Stomach (tissue), 9 donors: ENCODE results near the gene ARL15. TPM values are rescaled to one million over a fixed set of nuclear protein-coding genes. Genes with fewer than 3 reads are reported as not detected.
A peak's percentile ranks its signal among the peaks of the same experiment; 100 is the strongest.

Experiments used
- DNase-seq, 2 donors: peaks; one replicate each; pipeline versions ENCODE4 v3.0.0 to v3.0.0-alpha.2; 2013 to 2019
- H3K27ac ChIP-seq, 5 donors: fragments of 200-600 bp in 4 of 5; sonication (generic) in 4 of 5; one replicate each; pipeline ENCODE4 v1.5.1; 2013 to 2019; ENCODE audit warnings: mild to moderate bottlenecking in 1 of 5, moderate library complexity in 1 of 5
- H3K27me3 ChIP-seq, 3 donors: fragments of 200-600 bp; sonication (generic); one replicate each; pipeline ENCODE4 v1.5.1; 2017 to 2019; ENCODE audit warnings: mixed run types in 1 of 3
- H3K36me3 ChIP-seq, 4 donors: fragments of 200-600 bp; sonication (generic); 1 replicate in 3 of 4; 2 replicates in 1 of 4; pipeline ENCODE4 v1.5.1; 2016 to 2019
- H3K4me1 ChIP-seq, 4 donors: fragments of 200-600 bp; sonication (generic); one replicate each; pipeline ENCODE4 v1.5.1; 2016 to 2019
- H3K4me3 ChIP-seq, 4 donors: fragments of 200-600 bp; sonication (generic) in 3 of 4; one replicate each; pipeline ENCODE4 v1.5.1; 2016 to 2019; ENCODE audit warnings: mild to moderate bottlenecking in 1 of 4
- H3K9me3 ChIP-seq, 4 donors: fragments of 200-600 bp; sonication (generic); one replicate each; pipeline ENCODE4 v1.5.1; 2016 to 2019
- EP300 ChIP-seq: sonication (generic); formaldehyde crosslinking; IDR thresholded peaks from one replicate; pipeline ENCODE4 v1.6.1; 2017; ENCODE audit warnings: antibody characterized with exemption
- POLR2A ChIP-seq, 4 donors: fragments of 450-650 bp; IDR thresholded peaks; one replicate each; pipeline ENCODE4 v1.6.1; 2016; ENCODE audit warnings: antibody characterized with exemption in 4 of 4, control low read depth in 2 of 4, mild to moderate bottlenecking in 1 of 4, moderate library complexity in 1 of 4
- POLR2AphosphoS5 ChIP-seq, 3 donors: sonication (generic); formaldehyde crosslinking; IDR thresholded peaks; one replicate each; pipeline ENCODE4 v1.6.1; 2016; ENCODE audit warnings: antibody characterized with exemption in 3 of 3
- WGBS, 5 donors: extraction: QIAGEN DNeasy Blood & Tissue Kit in 3 of 5; methylation state at CpG; one replicate each; pipeline versions ENCODE4 v1.1.5 to v1.1.7; 2013 to 2018; 5-methylcytosine and 5-hydroxymethylcytosine counted together
- intact Hi-C: fragments of 100-400 bp; cut with DNase I; formaldehyde crosslinking; loops from one replicate; pipeline ENCODE4 v1.15.1; 2023; ENCODE audit warnings: low total_unique reads
- polyA plus RNA-seq, 3 donors: library from polyadenylated mRNA; stranded (reverse); fragments of 200-250 nt; gene quantifications; one replicate each; pipeline ENCODE4 v1.2.3, GENCODE V29; 2013
- total RNA-seq, 5 donors: library from RNA; depleted of rRNA; stranded (reverse); fragments of >200 nt; gene quantifications; one replicate each; pipeline versions ENCODE4 v1.1.0 to v1.2.3, GENCODE V29; 2014 to 2016
- TF ChIP-seq, protein P1 (sequence below), 7 experiments: fragments of 450-650 bp in 4 of 7; fragments of 200-600 bp in 3 of 7; sonication (generic) in 3 of 7; IDR thresholded peaks; one replicate each; pipeline ENCODE4 v1.5.1; 2016 to 2019; ENCODE audit warnings: antibody characterized with exemption in 7 of 7, control low read depth in 2 of 7, mild to moderate bottlenecking in 1 of 7
- donor health status: healthy with polysubstance abuse.
- donor health status: Bipolar disorder and iron deficiency.
- donor health status: healthy.

Gene ARL15
- total and polyA plus RNA-seq, 8 donors: 1.7 to 72.7 (median 12.6) TPM

DNA sequence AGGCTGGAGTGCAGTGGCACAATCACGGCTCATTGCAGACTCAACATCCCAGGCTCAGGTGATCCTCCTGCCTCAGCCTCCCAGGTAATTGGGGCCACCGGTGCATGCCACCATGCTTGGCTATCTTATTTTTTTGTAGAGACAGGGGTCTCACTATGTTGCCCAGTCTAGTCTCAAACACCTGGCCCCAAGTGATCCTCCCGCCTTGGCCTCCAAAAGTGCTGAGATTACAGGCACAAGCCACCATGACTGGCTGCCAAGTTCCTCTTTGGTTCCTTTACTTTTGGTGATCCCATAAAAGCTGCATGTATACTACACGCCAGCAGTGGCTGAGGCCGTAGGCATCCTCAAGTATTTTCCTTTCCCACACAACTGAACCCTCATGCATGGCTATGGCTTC is 11.4 kb downstream of the ARL15 start:
- no peaks in the 10 kb centered on the region for H3K27me3 ChIP-seq
- TF ChIP-seq, protein P1, sequence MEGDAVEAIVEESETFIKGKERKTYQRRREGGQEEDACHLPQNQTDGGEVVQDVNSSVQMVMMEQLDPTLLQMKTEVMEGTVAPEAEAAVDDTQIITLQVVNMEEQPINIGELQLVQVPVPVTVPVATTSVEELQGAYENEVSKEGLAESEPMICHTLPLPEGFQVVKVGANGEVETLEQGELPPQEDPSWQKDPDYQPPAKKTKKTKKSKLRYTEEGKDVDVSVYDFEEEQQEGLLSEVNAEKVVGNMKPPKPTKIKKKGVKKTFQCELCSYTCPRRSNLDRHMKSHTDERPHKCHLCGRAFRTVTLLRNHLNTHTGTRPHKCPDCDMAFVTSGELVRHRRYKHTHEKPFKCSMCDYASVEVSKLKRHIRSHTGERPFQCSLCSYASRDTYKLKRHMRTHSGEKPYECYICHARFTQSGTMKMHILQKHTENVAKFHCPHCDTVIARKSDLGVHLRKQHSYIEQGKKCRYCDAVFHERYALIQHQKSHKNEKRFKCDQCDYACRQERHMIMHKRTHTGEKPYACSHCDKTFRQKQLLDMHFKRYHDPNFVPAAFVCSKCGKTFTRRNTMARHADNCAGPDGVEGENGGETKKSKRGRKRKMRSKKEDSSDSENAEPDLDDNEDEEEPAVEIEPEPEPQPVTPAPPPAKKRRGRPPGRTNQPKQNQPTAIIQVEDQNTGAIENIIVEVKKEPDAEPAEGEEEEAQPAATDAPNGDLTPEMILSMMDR (IDR thresholded peaks at IDR 0.05): no peak
- TF ChIP-seq POLR2AphosphoS5 (IDR thresholded peaks at IDR 0.05) (no peak), EP300 (no peak), POLR2A (IDR thresholded peaks at IDR 0.05) (no peak)
- H3K27ac ChIP-seq: no peak overlapping the region
- intact Hi-C loops: no loop called here
- H3K9me3 ChIP-seq: no peaks in the 10 kb centered on the region
- 96 to 100% (median 97%) methylated on average over 5 of the region's 5 CpGs for WGBS, 5 donors
- no peaks in the 10 kb centered on the region for H3K36me3 ChIP-seq
- no peak for DNase-seq
- H3K4me1 ChIP-seq: peaks cover 8 to 42% (median 28%) of the 10 kb centered on the region in 4 donors
- no peak overlapping the region for H3K4me3 ChIP-seq

DNA sequence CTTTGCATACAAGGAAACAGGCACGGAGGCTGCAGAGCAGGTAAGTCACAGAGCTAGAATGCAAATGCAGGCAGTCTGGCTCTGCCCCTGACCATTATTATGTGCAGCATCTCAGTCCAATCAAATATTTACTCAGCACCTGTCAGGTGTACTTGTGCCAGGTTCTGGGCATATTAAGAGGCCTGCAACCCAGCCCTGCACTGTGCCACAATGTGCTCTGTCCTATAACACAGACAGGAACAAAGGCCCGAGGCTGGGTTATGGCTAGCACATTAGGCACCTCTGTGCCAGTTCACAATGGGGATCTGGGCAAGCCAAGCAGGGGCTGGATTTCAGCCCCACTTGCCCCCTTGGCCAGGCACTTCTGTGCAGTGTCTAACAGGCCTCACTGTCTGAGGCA is 14.0 kb downstream of the ARL15 start:
- Histone ChIP-seq H3K36me3 (no peaks in the 10 kb centered on the region), H3K9me3 (no peaks in the 10 kb centered on the region), H3K4me1 (peaks cover 8 to 30% (median 21%) of the 10 kb centered on the region in 4 donors), H3K27ac (peak overlapping the region in 2 of 5 donors; percentile 5 to 20), H3K4me3 (no peak overlapping the region), H3K27me3 (no peaks in the 10 kb centered on the region)
- 24 to 60% (median 43%) methylated on average over 2 of the region's 2 CpGs for WGBS, 5 donors
- peak in 1 of 2 donors; percentile 62 for DNase-seq
- TF ChIP-seq, protein P1 (IDR thresholded peaks at IDR 0.05): no peak
- TF ChIP-seq POLR2AphosphoS5 (IDR thresholded peaks at IDR 0.05) (no peak), EP300 (no peak), POLR2A (IDR thresholded peaks at IDR 0.05) (no peak)
- intact Hi-C loops: no loop called here

DNA sequence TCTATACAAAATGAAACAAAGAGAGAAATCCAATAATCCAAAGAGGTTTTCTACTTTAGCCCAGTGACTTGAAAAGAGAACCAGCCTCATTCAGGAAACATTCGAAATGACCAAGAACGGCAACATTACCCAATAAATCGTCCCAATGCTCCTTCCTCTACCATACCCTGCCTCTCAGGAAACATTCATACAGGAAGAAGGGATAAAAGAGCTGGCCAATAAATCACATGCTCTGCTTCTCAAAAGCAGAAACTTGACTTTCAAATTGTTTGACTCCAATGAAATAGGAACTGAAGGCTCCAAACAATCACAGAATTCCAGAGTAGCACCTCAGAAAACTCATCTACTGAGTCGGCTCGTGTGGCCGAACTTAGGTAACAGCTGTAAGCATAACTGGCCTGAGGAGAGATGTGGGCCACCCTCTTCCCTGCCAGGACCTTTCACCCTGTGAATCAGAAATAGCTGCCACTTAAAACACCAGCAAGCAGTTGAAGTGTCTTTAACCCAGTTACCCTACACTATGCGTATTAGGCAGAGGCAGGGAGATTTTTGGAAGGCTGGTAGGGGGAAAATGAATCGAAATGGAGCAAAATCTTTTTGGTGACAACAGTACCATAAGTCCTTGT is 14.6 kb downstream of the ARL15 start:
- DNase-seq: no peak
- H3K27me3 ChIP-seq: no peaks in the 10 kb centered on the region
- no peak overlapping the region for H3K4me3 ChIP-seq
- no peaks in the 10 kb centered on the region for H3K9me3 ChIP-seq
- WGBS, 5 donors: 59 to 79% (median 67%) methylated on average over 8 of the region's 8 CpGs
- TF ChIP-seq, protein P1 (IDR thresholded peaks at IDR 0.05): no peak
- TF ChIP-seq EP300: no peak
- no peak for TF ChIP-seq POLR2A (IDR thresholded peaks at IDR 0.05)
- no peak for TF ChIP-seq POLR2AphosphoS5 (IDR thresholded peaks at IDR 0.05)
- peaks cover 8 to 30% (median 21%) of the 10 kb centered on the region in 4 donors for H3K4me1 ChIP-seq
- H3K36me3 ChIP-seq: no peaks in the 10 kb centered on the region
- intact Hi-C loops: no loop called here
- peak overlapping the region in 2 of 5 donors; percentile 20 to 48 for H3K27ac ChIP-seq

DNA sequence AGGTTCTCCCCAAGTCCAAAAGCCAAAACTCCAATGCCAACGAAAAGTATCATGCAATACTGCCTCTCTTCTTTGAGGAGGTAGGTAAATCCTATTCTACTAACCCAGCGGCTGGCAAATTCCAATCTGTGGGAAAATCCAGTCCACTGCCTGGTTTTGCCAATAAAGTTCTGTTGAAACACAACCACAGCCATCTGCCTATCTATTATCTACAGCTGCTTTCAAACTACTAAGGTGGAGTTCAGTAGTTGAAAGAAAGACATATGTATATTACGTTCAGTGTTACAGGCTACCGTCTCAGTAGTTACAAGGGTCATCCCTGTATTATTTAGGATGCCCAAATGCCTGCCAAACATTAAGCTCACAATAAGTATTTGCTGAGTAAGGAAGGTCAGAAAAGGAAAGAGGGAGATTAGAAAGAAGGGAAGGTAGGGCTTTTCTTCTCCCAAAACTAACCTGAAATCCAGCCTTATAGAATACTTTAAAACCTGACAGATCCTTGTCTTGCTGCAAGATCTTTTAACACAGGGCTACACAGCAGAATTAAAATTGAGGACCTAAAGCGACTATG is 16.2 kb downstream of the ARL15 start:
- Histone ChIP-seq H3K9me3 (no peaks in the 10 kb centered on the region), H3K27ac (no peak overlapping the region), H3K27me3 (no peaks in the 10 kb centered on the region), H3K36me3 (no peaks in the 10 kb centered on the region), H3K4me1 (peaks cover 8 to 30% (median 21%) of the 10 kb centered on the region in 4 donors), H3K4me3 (no peak overlapping the region)
- DNase-seq: no peak
- intact Hi-C loops: no loop called here
- no peak for TF ChIP-seq EP300
- TF ChIP-seq POLR2A (IDR thresholded peaks at IDR 0.05): no peak
- TF ChIP-seq, protein P1 (IDR thresholded peaks at IDR 0.05): no peak
- no peak for TF ChIP-seq POLR2AphosphoS5 (IDR thresholded peaks at IDR 0.05)
- WGBS, 5 donors: 68 to 86% (median 80%) methylated on average over 5 of the region's 5 CpGs
